Right lobe of liver (tissue), 4 donors: ENCODE results near the gene HPN.

Experiments used
- CTCF ChIP-seq, 4 donors: fragments of 200-600 bp in 3 of 4; fragments of 450-650 bp in 1 of 4; IDR thresholded peaks; one replicate each; pipeline versions ENCODE4 v1.5.1 to v1.8.0; 2016 to 2022; ENCODE audit warnings: antibody characterized with exemption in 4 of 4, mild to moderate bottlenecking in 2 of 4
- POLR2A ChIP-seq: fragments of 450-650 bp; IDR thresholded peaks from one replicate; pipeline ENCODE4 v1.6.1; 2017; ENCODE audit warnings: antibody characterized with exemption, mild to moderate bottlenecking
- donor health status: DM: no; HTN: no; CAD: no.
- donor health status: DM: no; HTN: no; CAD: no.
- donor health status: DM: no; HTN: yes; CAD: no.

- TF ChIP-seq CTCF (IDR thresholded peaks at IDR 0.05) (no peak), POLR2A (no peak)
Observed at GRCh38 chr19:35073516-35073915, 32.0 kb downstream of the HPN start.
